ENCODE measurements around the gene IQSEC1. TPM values are rescaled to one million over a fixed set of nuclear protein-coding genes. Genes with fewer than 3 reads are reported as not detected.

IQSEC1 gene
- polyA plus RNA-seq, 3 donors: 17.7 to 61.7 (median 30.3) TPM

DNA sequence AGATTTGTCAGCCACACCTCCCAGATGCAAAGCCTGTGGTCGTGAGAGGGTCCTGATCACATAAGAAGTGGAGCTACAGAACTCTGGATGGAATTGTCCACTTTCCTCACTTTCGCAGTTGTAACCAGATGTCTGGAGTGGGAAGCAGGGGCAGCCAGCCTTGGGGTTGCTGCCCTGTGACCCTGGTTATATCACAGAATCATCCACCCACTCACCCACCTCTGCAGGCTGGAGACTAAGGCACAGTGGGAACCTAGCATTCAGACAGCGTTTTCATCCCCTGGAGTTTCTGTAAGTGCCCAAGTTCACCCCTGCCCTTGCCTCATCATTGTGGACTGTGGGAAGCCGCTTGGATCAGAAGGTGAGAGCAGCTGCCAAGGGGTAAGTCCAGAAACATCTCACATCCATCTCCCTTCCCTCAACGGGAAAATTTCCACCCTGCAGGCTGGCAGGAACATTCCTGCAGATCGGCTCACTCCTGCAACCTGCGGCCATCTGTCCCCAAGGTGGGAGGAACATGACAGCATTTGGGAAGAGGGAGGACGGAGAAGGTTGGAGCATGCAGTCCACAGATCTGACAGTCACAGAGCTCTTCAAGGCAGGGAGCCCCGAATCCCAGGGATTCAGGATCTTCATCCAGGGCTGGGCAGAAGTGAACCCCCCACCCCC is 2.9 kb upstream of the IQSEC1 start:
- H3K36me3 Mint-ChIP-seq: peaks cover 7% of the 10 kb centered on the region in 2 donors
- Histone ChIP-seq H4K20me1 (ENCODE audit: insufficient read depth, low read length) (peaks cover 5% of the 10 kb centered on the region), H3K4me2 (replicated peaks; ENCODE audit: extremely low read depth, low read length, poor library complexity, severe bottlenecking) (no peak overlapping the region), H3K9me3 (replicated peaks in 1 of 2; ENCODE audit: control insufficient read depth in 1 of 2, insufficient read depth in 1 of 2, low read length in 2 of 2) (peaks cover 7 to 9% of the 10 kb centered on the region in 2 donors), H3K27me3 (ENCODE audit: control insufficient read depth in 2 of 2, insufficient read depth in 2 of 2, low read length in 2 of 2) (peaks cover 15 to 33% of the 10 kb centered on the region in 2 donors), H3K36me3 (replicated peaks in 1 of 2; ENCODE audit: control insufficient read depth in 1 of 2, insufficient read depth in 2 of 2, low read length in 2 of 2) (no peaks in the 10 kb centered on the region), H3K4me1 (ENCODE audit: control insufficient read depth in 1 of 2, insufficient read depth in 2 of 2, low read length in 2 of 2) (peaks cover 24 to 33% of the 10 kb centered on the region in 2 donors), H3K4me3 (replicated peaks in 1 of 3; ENCODE audit: low read depth in 2 of 3, low read length in 3 of 3) (no peak overlapping the region), H2AFZ (ENCODE audit: insufficient read depth, low read depth, low read length, poor library complexity, severe bottlenecking) (no peak overlapping the region), H3K9ac (ENCODE audit: insufficient read depth, low read length, poor library complexity, severe bottlenecking) (no peak overlapping the region), H3K79me2 (ENCODE audit: insufficient read depth, low read length) (no peaks in the 10 kb centered on the region), H3K27ac (ENCODE audit: low read depth in 1 of 2, low read length in 2 of 2) (no peak overlapping the region)
- peak overlapping the region in 1 of 2 donors; percentile 0 for H3K4me3 Mint-ChIP-seq
- peaks cover 31% of the 10 kb centered on the region for H3K4me1 Mint-ChIP-seq
- TF ChIP-seq, protein P1, sequence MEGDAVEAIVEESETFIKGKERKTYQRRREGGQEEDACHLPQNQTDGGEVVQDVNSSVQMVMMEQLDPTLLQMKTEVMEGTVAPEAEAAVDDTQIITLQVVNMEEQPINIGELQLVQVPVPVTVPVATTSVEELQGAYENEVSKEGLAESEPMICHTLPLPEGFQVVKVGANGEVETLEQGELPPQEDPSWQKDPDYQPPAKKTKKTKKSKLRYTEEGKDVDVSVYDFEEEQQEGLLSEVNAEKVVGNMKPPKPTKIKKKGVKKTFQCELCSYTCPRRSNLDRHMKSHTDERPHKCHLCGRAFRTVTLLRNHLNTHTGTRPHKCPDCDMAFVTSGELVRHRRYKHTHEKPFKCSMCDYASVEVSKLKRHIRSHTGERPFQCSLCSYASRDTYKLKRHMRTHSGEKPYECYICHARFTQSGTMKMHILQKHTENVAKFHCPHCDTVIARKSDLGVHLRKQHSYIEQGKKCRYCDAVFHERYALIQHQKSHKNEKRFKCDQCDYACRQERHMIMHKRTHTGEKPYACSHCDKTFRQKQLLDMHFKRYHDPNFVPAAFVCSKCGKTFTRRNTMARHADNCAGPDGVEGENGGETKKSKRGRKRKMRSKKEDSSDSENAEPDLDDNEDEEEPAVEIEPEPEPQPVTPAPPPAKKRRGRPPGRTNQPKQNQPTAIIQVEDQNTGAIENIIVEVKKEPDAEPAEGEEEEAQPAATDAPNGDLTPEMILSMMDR (IDR thresholded peaks at IDR 0.05): no peak
- H3K27ac Mint-ChIP-seq: peak overlapping the region in 1 of 7 donors; percentile 52
- H3K9me3 Mint-ChIP-seq: peaks cover 5 to 17% (median 11%) of the 10 kb centered on the region in 7 donors
- intact Hi-C loops (cut with micrococcal nuclease): no loop called here
- WGBS (ENCODE audit: insufficient coverage): 83% methylated on average over 3 of the region's 9 CpGs
- DNase-seq: no peak
- peaks cover 26 to 54% (median 51%) of the 10 kb centered on the region in 3 donors for H3K27me3 Mint-ChIP-seq (ENCODE audit: low read depth in 3 of 3)

DNA sequence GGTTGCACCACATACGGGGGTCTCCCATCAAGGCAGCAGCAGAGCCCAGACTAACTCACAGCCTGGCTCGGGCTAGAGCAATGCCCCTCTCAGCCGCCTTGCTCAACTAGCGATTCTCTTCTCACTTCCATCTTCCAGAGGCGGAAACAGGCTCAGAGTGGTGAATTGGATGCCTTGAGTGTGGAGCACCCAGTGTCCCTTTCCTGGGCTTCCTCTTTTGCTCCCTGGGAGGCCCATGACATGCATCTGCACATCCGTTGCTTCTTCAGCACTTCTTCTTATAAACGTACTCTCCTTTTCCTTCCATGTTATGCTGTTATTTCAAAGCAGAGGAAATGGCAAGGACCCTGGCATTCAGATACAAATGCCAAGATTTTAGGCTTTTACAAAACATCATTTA is 2.1 kb upstream of the IQSEC1 start:
- peak overlapping the region in 2 of 7 donors; percentile 56 to 57 for H3K27ac Mint-ChIP-seq
- Histone ChIP-seq H3K27ac (ENCODE audit: low read depth in 1 of 2, low read length in 2 of 2) (no peak overlapping the region), H3K4me2 (replicated peaks; ENCODE audit: extremely low read depth, low read length, poor library complexity, severe bottlenecking) (peak overlapping the region; percentile 21), H2AFZ (ENCODE audit: insufficient read depth, low read depth, low read length, poor library complexity, severe bottlenecking) (no peak overlapping the region), H3K4me3 (replicated peaks in 1 of 3; ENCODE audit: low read depth in 2 of 3, low read length in 3 of 3) (no peak overlapping the region), H3K79me2 (ENCODE audit: insufficient read depth, low read length) (no peaks in the 10 kb centered on the region), H3K36me3 (replicated peaks in 1 of 2; ENCODE audit: control insufficient read depth in 1 of 2, insufficient read depth in 2 of 2, low read length in 2 of 2) (no peaks in the 10 kb centered on the region), H3K27me3 (ENCODE audit: control insufficient read depth in 2 of 2, insufficient read depth in 2 of 2, low read length in 2 of 2) (peaks cover 15 to 33% of the 10 kb centered on the region in 2 donors), H3K9ac (ENCODE audit: insufficient read depth, low read length, poor library complexity, severe bottlenecking) (no peak overlapping the region), H3K4me1 (ENCODE audit: control insufficient read depth in 1 of 2, insufficient read depth in 2 of 2, low read length in 2 of 2) (peaks cover 24 to 33% of the 10 kb centered on the region in 2 donors), H4K20me1 (ENCODE audit: insufficient read depth, low read length) (peaks cover 5% of the 10 kb centered on the region), H3K9me3 (replicated peaks in 1 of 2; ENCODE audit: control insufficient read depth in 1 of 2, insufficient read depth in 1 of 2, low read length in 2 of 2) (peaks cover 7 to 9% of the 10 kb centered on the region in 2 donors)
- peak overlapping the region in 1 of 2 donors; percentile 39 for H3K4me3 Mint-ChIP-seq
- 0% methylated on average over 2 of the region's 7 CpGs for WGBS (ENCODE audit: insufficient coverage)
- intact Hi-C loops (cut with micrococcal nuclease): no loop called here
- TF ChIP-seq, protein P1 (IDR thresholded peaks at IDR 0.05): no peak
- H3K36me3 Mint-ChIP-seq: peaks cover 7% of the 10 kb centered on the region in 2 donors
- peak; percentile 52 to 68 (median 56) for DNase-seq
- peaks cover 27 to 54% (median 50%) of the 10 kb centered on the region in 3 donors for H3K27me3 Mint-ChIP-seq (ENCODE audit: low read depth in 3 of 3)
- peaks cover 5 to 17% (median 11%) of the 10 kb centered on the region in 7 donors for H3K9me3 Mint-ChIP-seq
- peaks cover 33% of the 10 kb centered on the region for H3K4me1 Mint-ChIP-seq
